OCI-LY7 (cell line): ENCODE measurements around the gene CENPP. TPM values are rescaled to one million over a fixed set of nuclear protein-coding genes. Genes with fewer than 3 reads are reported as not detected.
"Not testable (repeated sequence)": the region's sequence is repeated elsewhere in the genome, so short reads cannot be mapped to it uniquely, and the experiment has no call there.

Experiments
- BruUV-seq: library from RNA; stranded (reverse); fragments of 400-500 nt; replicated peaks from 2 replicates; lab custom pipeline; 2021; lab: Mats Ljungman, UMichigan
- CTCF ChIA-PET: fragments of 300-600 bp; sonication (Branson Sonifier 250); formaldehyde crosslinking; loops from one replicate; lab custom pipeline; 2022; ENCODE audit warnings: antibody characterized with exemption; ENCODE audit not compliant: unreplicated experiment; lab: Charles Lee
- POLR2A ChIA-PET: fragments of 300-600 bp; sonication (Branson Sonifier 250); formaldehyde crosslinking; loops from one replicate; lab custom pipeline; 2022; ENCODE audit warnings: antibody characterized with exemption; lab: Charles Lee
- DNase-seq: peaks from one replicate; pipeline ENCODE4 v3.0.0-alpha.2; 2015; ENCODE audit warnings: low spot score
- H2AFZ ChIP-seq: fragments of 200-600 bp; sonication (generic), shearing (Covaris generic); 2 replicates; pipeline ENCODE4 v1.6.1; 2014; ENCODE audit warnings: mild to moderate bottlenecking, antibody characterized with exemption, low read length, moderate library complexity
- H3K27ac ChIP-seq: fragments of 200-600 bp; sonication (generic); 2 replicates; pipeline ENCODE4 v1.5.1; 2014; ENCODE audit warnings: mixed run types, low read depth, mild to moderate bottlenecking, moderate library complexity, low read length, inconsistent platforms; ENCODE audit not compliant: poor library complexity, severe bottlenecking
- H3K36me3 ChIP-seq: fragments of 200-600 bp; sonication (generic); 2 replicates; pipeline ENCODE4 v1.6.1; 2014; ENCODE audit warnings: mild to moderate bottlenecking, antibody characterized with exemption, low read length, moderate library complexity, mixed read lengths; ENCODE audit not compliant: insufficient read depth
- H3K4me1 ChIP-seq: fragments of 200-600 bp; sonication (generic); 2 replicates; pipeline ENCODE4 v1.5.1; 2014; ENCODE audit warnings: mild to moderate bottlenecking, low read length; ENCODE audit not compliant: insufficient read depth, poor library complexity, severe bottlenecking
- H3K4me2 ChIP-seq: fragments of 200-600 bp; sonication (generic); 2 replicates; pipeline ENCODE4 v1.6.1; 2014; ENCODE audit warnings: mild to moderate bottlenecking, low read length
- H3K4me3 ChIP-seq: fragments of 200-600 bp; sonication (generic); 2 replicates; pipeline ENCODE4 v1.5.1; 2014; ENCODE audit warnings: mild to moderate bottlenecking, low read depth, low read length; ENCODE audit not compliant: poor library complexity, severe bottlenecking
- H3K79me2 ChIP-seq: fragments of 200-600 bp; sonication (generic); 2 replicates; pipeline ENCODE4 v1.6.1; 2016; ENCODE audit warnings: low read depth, mild to moderate bottlenecking, low read length, moderate library complexity, mixed read lengths; ENCODE audit not compliant: insufficient read depth
- H3K9me2 ChIP-seq: fragments of 200-600 bp; sonication (generic); 2 replicates; pipeline ENCODE4 v1.6.1; 2016; ENCODE audit warnings: mild to moderate bottlenecking, low read length, mixed read lengths; ENCODE audit not compliant: insufficient read depth
- H3K9me3 ChIP-seq: fragments of 200-600 bp; sonication (generic); 2 replicates; pipeline ENCODE4 v1.6.1; 2014; ENCODE audit warnings: mild to moderate bottlenecking, mixed run types, low read length, mixed read lengths
- H4K20me1 ChIP-seq: fragments of 200-600 bp; sonication (generic); 2 replicates; pipeline ENCODE4 v1.6.1; 2014; ENCODE audit warnings: mild to moderate bottlenecking, antibody characterized with exemption, low read length, moderate library complexity, mixed read lengths; ENCODE audit not compliant: insufficient read depth
- EZH2phosphoT487 ChIP-seq: fragments of 200-600 bp; sonication (generic); IDR thresholded peaks from 2 replicates; pipeline ENCODE4 v1.6.1; 2018; ENCODE audit warnings: low read depth, borderline replicate concordance, mild to moderate bottlenecking, mixed run types, antibody characterized with exemption, low read length, moderate library complexity, mixed read lengths
- intact Hi-C: fragments of 100-400 bp; cut with micrococcal nuclease; formaldehyde crosslinking; loops from one replicate; pipeline ENCODE4 v1.10.0; 2022; ENCODE audit not compliant: unreplicated experiment
- total RNA-seq, 2 experiments: library from RNA; depleted of rRNA in 1 of 2; stranded (reverse); fragments of >200 nt in 1 of 2; shearing (Covaris generic) in 1 of 2; gene quantifications; 2 replicates each; pipeline ENCODE4 v1.2.3, GENCODE V29; 2014 to 2022
- TF ChIP-seq, protein P1 (sequence below): fragments of 200-600 bp; sonication (generic); conservative IDR thresholded peaks from 2 replicates; pipeline ENCODE4 v1.5.1; 2014; ENCODE audit warnings: mild to moderate bottlenecking, antibody characterized with exemption, low read length, moderate library complexity, mixed read lengths

Gene CENPP
- total RNA-seq, 2 experiments from 2014 or later: 25.4 to 30.9 TPM

DNA sequence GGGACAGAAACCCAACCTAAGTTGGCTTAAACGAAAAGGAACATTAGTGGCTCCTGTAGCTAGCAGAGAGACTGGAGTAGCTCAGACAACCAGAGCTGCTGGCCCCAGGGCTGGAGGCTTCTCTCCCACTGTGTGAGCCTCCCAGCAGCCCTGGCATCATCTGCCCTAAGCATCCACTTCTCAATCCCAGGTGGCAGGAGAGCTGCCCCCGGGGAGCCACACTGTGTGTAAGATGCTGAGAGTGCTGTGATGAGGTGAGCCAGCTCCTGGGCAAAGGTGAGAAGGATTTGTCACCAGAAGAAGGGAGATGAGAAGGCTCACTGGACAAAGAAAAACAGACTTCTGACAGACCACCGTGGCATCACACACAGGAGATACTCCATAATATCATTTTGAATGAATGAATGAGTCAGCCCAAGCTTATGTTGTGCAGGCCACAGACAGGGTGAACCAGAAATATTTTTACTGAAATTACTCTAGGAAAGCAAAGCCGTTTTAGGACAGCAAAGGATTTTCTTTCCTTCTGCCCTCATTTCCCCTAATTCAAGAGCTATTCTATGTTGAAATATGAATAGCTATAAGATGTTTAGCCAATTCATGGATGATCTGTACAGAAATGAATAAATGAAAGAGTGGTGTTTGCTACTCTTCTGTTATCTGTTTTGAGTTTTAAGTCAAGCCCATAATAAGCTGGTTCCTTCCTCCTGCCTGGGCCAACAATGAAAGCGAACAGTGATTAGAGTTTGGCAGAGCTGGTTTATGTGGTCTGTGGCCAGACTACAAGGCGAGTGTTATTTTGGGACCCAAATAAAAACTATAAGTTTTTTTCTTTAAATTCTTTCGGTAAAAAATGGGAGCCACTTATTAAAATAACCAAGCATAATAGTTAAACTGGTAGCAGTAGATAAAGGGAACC lies 267.5 kb downstream of the CENPP start:
- ChIA-PET POLR2A (interaction anchor here (1.1 to 1.3 kb wide), 2 partner anchors 15 to 26 kb away, joined by 3 read pairs; no protein-coding TSS in a partner anchor), CTCF (interaction anchor here (0.5 kb wide), 1 partner anchor 216 kb away, joined by 3 read pairs; no protein-coding TSS in a partner anchor)
- H3K9me2 ChIP-seq: no peaks in the 10 kb centered on the region
- H3K4me1 ChIP-seq: no peaks in the 10 kb centered on the region
- H3K4me2 ChIP-seq: no peak overlapping the region
- H3K4me3 ChIP-seq: no peak overlapping the region
- no TSS peak for BruUV-seq
- H3K79me2 ChIP-seq: no peaks in the 10 kb centered on the region
- no peak overlapping the region for H3K27ac ChIP-seq
- TF ChIP-seq, protein P1, sequence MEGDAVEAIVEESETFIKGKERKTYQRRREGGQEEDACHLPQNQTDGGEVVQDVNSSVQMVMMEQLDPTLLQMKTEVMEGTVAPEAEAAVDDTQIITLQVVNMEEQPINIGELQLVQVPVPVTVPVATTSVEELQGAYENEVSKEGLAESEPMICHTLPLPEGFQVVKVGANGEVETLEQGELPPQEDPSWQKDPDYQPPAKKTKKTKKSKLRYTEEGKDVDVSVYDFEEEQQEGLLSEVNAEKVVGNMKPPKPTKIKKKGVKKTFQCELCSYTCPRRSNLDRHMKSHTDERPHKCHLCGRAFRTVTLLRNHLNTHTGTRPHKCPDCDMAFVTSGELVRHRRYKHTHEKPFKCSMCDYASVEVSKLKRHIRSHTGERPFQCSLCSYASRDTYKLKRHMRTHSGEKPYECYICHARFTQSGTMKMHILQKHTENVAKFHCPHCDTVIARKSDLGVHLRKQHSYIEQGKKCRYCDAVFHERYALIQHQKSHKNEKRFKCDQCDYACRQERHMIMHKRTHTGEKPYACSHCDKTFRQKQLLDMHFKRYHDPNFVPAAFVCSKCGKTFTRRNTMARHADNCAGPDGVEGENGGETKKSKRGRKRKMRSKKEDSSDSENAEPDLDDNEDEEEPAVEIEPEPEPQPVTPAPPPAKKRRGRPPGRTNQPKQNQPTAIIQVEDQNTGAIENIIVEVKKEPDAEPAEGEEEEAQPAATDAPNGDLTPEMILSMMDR: no peak
- no peak for TF ChIP-seq EZH2phosphoT487
- no peak overlapping the region for H2AFZ ChIP-seq
- intact Hi-C loops: no loop called here
- H3K9me3 ChIP-seq: no peaks in the 10 kb centered on the region
- no peak for DNase-seq
- H4K20me1 ChIP-seq: no peaks in the 10 kb centered on the region
- H3K36me3 ChIP-seq: no peaks in the 10 kb centered on the region

DNA sequence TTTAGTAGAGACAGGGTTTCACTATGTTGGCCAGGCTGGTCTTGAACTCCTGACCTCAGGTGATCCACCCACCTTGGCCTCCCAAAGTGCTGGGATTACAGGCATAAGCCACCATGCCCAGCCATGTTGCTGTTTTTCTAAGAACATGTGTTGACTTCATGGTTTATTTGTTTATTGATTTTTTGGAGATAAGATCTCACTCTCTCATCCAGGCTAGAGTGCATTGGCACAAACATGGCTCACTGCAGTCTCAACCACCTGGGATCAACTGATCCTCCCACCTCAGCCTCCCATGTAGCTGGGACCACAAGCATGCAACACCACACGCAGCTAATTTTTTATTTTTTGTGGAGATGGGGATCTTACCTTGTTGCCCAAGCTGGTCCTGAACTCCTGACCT lies 269.3 kb downstream of the CENPP start:
- CTCF ChIA-PET, DNase-seq, H3K79me2 ChIP-seq, H3K4me1 ChIP-seq, intact Hi-C loops, H2AFZ ChIP-seq, H3K4me2 ChIP-seq, H4K20me1 ChIP-seq, H3K36me3 ChIP-seq, H3K9me3 ChIP-seq, BruUV-seq, H3K9me2 ChIP-seq, H3K27ac ChIP-seq, H3K4me3 ChIP-seq: not testable (repeated sequence)
- POLR2A ChIA-PET: interaction anchor here (0.7 to 1.4 kb wide), 3 partner anchors 14 to 1627 kb away, joined by 5 to 8 read pairs (median 6); no protein-coding TSS in a partner anchor

DNA sequence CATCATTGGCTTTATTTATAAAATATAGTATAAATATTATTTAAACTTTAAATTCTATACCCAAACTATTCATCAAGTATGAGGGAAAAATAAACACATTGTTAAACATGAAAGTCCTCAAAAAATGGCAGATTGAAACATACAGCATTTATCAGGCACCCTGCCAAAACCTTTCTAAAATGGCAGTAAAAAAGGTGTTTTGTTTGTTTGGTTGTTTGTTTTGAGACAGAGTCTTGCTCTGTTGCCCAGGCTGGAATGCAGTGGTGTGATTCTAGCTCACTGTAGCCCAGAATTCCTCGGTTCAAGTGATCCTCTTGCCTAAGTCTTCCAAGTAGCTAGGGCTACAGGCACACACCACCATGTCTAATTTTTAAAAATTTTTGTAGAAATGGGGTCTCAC lies 270.2 kb downstream of the CENPP start:
- ChIA-PET POLR2A (no interaction called here), CTCF (no interaction called here)
- Histone ChIP-seq H2AFZ (no peak overlapping the region), H3K4me1 (no peaks in the 10 kb centered on the region), H3K4me3 (no peak overlapping the region), H4K20me1 (no peaks in the 10 kb centered on the region), H3K9me3 (no peaks in the 10 kb centered on the region), H3K27ac (no peak overlapping the region), H3K79me2 (no peaks in the 10 kb centered on the region), H3K4me2 (no peak overlapping the region), H3K36me3 (no peaks in the 10 kb centered on the region), H3K9me2 (no peaks in the 10 kb centered on the region)
- no peak for TF ChIP-seq EZH2phosphoT487
- TF ChIP-seq, protein P1: no peak
- DNase-seq: no peak
- intact Hi-C loops: no loop called here
- BruUV-seq: no TSS peak
